ENCODE results near the gene ELOA.
"Not testable (repeated sequence)": the region's sequence is repeated elsewhere in the genome, so short reads cannot be mapped to it uniquely, and the experiment has no call there.

Gene ELOA

GRCh38 chr1:23783141-23783540 lies 39.9 kb downstream of the ELOA start:
- DNase-seq (ENCODE audit: low spot score): not testable (repeated sequence)

DNA sequence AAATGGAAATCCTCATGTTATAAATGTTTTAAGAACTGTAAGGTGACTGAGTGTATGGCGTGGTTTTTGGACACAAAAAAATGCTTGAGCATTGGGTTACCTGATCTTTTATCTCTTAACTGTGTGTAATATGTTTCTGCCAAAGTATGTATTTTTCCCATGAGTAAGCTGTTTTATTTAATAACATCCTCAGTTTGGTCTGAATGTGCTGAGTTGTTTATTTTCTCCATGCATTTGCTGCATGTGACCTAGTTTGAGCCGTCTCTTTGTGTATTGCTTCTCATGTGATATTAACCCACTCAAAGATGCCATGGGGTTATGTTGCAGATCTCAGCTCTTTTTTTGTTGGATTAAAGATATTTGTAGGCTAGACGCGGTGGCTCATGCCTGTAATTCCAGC lies 41.6 kb downstream of the ELOA start:
- no peak for DNase-seq (ENCODE audit: low spot score)

DNA sequence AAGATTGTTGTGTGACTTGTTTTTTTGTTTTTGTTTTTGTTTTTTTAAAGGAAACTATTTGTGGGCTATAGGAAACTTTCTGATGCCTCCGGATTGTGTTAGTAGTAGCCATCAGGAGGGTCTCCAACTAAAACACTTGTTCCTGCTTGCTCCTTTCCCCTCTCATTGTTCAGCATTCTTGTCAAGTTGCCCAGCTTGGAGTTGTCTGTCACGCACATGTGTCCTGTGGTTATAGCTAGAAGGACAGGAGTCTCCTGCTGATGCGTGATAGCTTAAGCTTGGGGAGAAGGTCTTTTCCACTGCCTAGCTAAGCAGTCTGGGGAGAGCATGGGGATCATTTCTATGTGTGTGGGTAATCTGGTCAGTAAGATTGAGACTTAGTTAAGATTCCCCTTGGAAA lies 44.4 kb downstream of the ELOA start:
- DNase-seq (ENCODE audit: low spot score): no peak

- DNase-seq (ENCODE audit: low spot score): no peak
These were observed 45.4 kb downstream of the ELOA start for GRCh38 chr1:23788695-23789094.

GRCh38 chr1:23790696-23791515 lies 47.6 kb downstream of the ELOA start, which contains the start of gene LYPLA2:
TSS of gene LYPLA2 (plus strand) at chr1:23791145. CDS start at chr1:23792683, 1,538 bp downstream.
- DNase-seq (ENCODE audit: low spot score): peak; percentile 90

GRCh38 chr1:23791516-23792047 lies 48.3 kb downstream of the ELOA start:
- no peak for DNase-seq (ENCODE audit: low spot score)

GRCh38 chr1:23792151-23792945 lies 49.1 kb downstream of the ELOA start:
- DNase-seq (ENCODE audit: low spot score): no peak

GRCh38 chr1:23793018-23793781 lies 49.9 kb downstream of the ELOA start:
- peak; percentile 62 for DNase-seq (ENCODE audit: low spot score)

- no peak for DNase-seq (ENCODE audit: low spot score)
These were observed 50.8 kb downstream of the ELOA start for GRCh38 chr1:23793861-23794731.

DNA sequence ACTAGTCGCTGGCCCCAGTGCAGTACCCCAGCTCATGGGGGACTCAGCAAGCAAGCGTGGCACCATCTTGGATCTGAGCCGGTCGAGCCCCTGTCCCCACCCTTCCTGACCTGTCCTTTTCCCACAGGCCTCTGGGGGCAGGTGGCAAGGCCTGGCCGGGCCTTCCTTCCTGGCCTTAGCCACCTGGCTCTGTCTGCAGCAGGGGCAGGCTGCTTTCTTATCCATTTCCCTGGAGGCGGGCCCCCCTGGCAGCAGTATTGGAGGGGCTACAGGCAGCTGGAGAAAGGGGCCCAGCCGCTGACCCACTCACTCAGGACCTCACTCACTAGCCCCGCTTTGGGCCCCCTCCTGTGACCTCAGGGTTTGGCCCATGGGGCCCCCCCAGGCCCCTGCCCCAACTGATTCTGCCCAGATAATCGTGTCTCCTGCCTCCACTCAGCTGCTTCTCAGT lies 51.5 kb downstream of the ELOA start:
- not testable (repeated sequence) for DNase-seq (ENCODE audit: low spot score)

DNA sequence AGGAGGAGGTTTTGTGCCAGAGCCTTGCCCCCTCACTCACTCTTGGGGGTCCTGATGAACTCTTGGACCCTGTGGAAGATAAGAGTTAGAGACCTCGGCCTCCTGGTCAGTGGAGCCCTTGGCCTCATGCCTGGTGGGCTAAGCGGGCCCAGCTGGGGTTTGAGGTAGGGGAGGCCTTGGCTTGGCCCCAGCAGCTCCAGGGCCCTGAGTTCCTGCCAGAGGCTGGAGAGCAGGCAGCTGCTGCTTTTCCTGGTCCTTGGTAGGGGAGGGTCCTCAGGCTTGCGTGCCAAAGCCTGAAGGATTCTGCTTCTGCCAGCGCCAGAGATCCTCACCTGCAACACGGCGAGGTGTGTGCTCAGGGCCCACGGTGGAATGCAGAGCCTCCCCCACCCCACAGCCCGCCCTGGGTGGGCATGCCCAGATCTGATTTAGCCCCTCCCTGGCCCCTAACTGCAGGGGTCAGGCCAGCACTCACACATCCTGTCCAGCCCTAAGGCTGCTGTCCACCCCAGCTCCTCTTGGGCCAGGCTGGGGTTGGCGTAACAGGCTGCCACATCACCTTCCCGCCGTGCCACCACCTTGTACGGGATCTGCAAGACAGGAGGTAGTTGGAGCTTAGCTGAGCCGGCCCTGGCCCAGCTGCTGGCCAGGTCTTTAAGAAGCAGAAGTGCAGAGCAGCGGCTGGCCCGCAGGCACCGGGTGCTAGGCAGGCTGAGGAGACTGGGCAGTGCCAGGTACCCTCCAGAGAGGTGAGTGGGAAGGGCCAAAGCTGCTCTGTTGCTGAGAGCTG lies 52.6 kb downstream of the ELOA start:
- no peak for DNase-seq (ENCODE audit: low spot score)

DNA sequence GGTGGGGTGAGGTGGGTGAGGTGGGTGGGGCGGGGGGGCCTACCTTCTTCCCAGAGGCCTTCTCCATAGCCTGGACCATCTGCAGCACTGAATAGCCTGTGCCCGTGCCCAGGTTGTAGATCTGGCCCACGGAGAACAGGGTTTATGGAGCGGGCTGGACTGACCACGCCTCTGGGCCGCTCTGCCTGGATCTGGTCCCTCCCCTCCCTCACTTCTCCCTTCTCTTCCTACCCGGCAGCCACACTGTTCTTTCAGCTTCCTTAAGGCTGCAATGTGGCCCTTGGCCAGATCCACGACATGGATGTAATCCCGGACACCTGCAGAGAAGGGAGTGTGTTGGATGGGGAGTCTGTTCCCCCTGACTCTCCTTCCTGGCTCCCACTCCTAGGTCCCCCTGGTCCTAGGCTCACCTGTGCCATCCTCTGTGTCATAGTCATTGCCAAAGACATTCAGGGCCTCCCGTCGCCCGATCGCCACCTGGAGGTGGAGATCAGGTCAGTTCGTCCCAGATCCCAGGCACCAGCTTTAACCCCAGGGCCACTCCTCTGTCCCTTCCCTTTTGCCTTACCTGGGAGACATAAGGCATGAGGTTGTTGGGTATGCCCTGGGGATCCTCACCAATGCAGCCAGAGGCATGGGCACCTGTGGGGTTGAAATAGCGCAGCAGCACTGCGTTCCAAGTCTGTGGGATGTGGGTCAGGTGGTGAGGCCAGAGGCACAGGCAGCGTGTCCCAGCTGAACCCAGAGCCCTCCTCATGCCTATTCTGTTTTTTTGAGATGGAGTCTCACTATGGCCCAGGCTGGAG lies 53.4 kb downstream of the ELOA start:
- no peak for DNase-seq (ENCODE audit: low spot score)

GRCh38 chr1:23797478-23798448 lies 54.5 kb downstream of the ELOA start:
- no peak for DNase-seq (ENCODE audit: low spot score)

- DNase-seq (ENCODE audit: low spot score): no peak
These were observed 55.4 kb downstream of the ELOA start for GRCh38 chr1:23798662-23799142.

- no peak for DNase-seq (ENCODE audit: low spot score)
These were observed 55.9 kb downstream of the ELOA start for GRCh38 chr1:23799255-23799569.

- DNase-seq (ENCODE audit: low spot score): peak; percentile 70
These were observed 56.5 kb downstream of the ELOA start for GRCh38 chr1:23799570-23800399.
